ENCODE data around the gene PPP1R3A. TPM values are rescaled to one million over a fixed set of nuclear protein-coding genes. Genes with fewer than 3 reads are reported as not detected.

Gene PPP1R3A
- total RNA-seq, 1 donor from 2014 or later: not detected

GRCh38 chr7:113840954-113841353 lies 77.9 kb downstream of the PPP1R3A start:
- DNase-seq (ENCODE audit: low read depth) (no peak), FAIRE-seq (no peak)
- Histone ChIP-seq H3K4me3 (ENCODE audit: insufficient read depth, low read depth, low read length) (no peak overlapping the region), H3K27ac (ENCODE audit: low read depth, low read length) (no peak overlapping the region), H3K27me3 (ENCODE audit: insufficient read depth, low read length) (no peaks in the 10 kb centered on the region), H3K36me3 (ENCODE audit: insufficient read depth, low read length) (no peaks in the 10 kb centered on the region), H2AFZ (ENCODE audit: low read depth, low read length) (no peak overlapping the region), H3K4me2 (ENCODE audit: low read length) (no peak overlapping the region), H4K20me1 (ENCODE audit: insufficient read depth, low read length) (no peaks in the 10 kb centered on the region), H3K79me2 (ENCODE audit: insufficient read depth, low read length) (no peaks in the 10 kb centered on the region), H3K9me3 (ENCODE audit: insufficient read depth, low read depth, low read length) (no peaks in the 10 kb centered on the region), H3K9ac (ENCODE audit: low read length) (no peak overlapping the region), H3K4me1 (ENCODE audit: insufficient read depth, low read length) (no peaks in the 10 kb centered on the region)
- Mint-ChIP-seq H3K27ac (ENCODE audit: unreplicated experiment) (no peak overlapping the region), H3K27me3 (ENCODE audit: low read depth, unreplicated experiment) (no peaks in the 10 kb centered on the region), H3K36me3 (ENCODE audit: low read depth, unreplicated experiment) (no peaks in the 10 kb centered on the region), H3K9me3 (ENCODE audit: unreplicated experiment) (no peaks in the 10 kb centered on the region), H3K4me1 (ENCODE audit: low read depth, unreplicated experiment) (no peaks in the 10 kb centered on the region), H3K4me3 (ENCODE audit: unreplicated experiment) (no peak overlapping the region)
- no peak for TF ChIP-seq EZH2 (IDR thresholded peaks at IDR 0.05; ENCODE audit: insufficient read depth, low read length)
- TF ChIP-seq CTCF (IDR thresholded peaks at IDR 0.05; ENCODE audit: insufficient read depth, low read depth, low read length): no peak

- Histone ChIP-seq H3K4me2 (ENCODE audit: low read length) (no peak overlapping the region), H3K4me1 (ENCODE audit: insufficient read depth, low read length) (no peaks in the 10 kb centered on the region), H3K27me3 (ENCODE audit: insufficient read depth, low read length) (no peaks in the 10 kb centered on the region), H3K36me3 (ENCODE audit: insufficient read depth, low read length) (no peaks in the 10 kb centered on the region), H3K4me3 (ENCODE audit: insufficient read depth, low read depth, low read length) (no peak overlapping the region), H3K27ac (ENCODE audit: low read depth, low read length) (no peak overlapping the region), H3K9me3 (ENCODE audit: insufficient read depth, low read depth, low read length) (no peaks in the 10 kb centered on the region), H2AFZ (ENCODE audit: low read depth, low read length) (no peak overlapping the region), H3K9ac (ENCODE audit: low read length) (no peak overlapping the region), H4K20me1 (ENCODE audit: insufficient read depth, low read length) (no peaks in the 10 kb centered on the region), H3K79me2 (ENCODE audit: insufficient read depth, low read length) (no peaks in the 10 kb centered on the region)
- no peak overlapping the region for H3K27ac Mint-ChIP-seq (ENCODE audit: unreplicated experiment)
- H3K4me3 Mint-ChIP-seq (ENCODE audit: unreplicated experiment): no peak overlapping the region
- H3K9me3 Mint-ChIP-seq (ENCODE audit: unreplicated experiment): no peaks in the 10 kb centered on the region
- no peak for TF ChIP-seq EZH2 (IDR thresholded peaks at IDR 0.05; ENCODE audit: insufficient read depth, low read length)
- no peak for TF ChIP-seq CTCF (IDR thresholded peaks at IDR 0.05; ENCODE audit: insufficient read depth, low read depth, low read length)
- no peaks in the 10 kb centered on the region for H3K36me3 Mint-ChIP-seq (ENCODE audit: low read depth, unreplicated experiment)
- no peak for DNase-seq (ENCODE audit: low read depth)
- no peak for FAIRE-seq
- no peaks in the 10 kb centered on the region for H3K27me3 Mint-ChIP-seq (ENCODE audit: low read depth, unreplicated experiment)
- H3K4me1 Mint-ChIP-seq (ENCODE audit: low read depth, unreplicated experiment): no peaks in the 10 kb centered on the region
Measured at GRCh38 chr7:113835367-113835766, 83.4 kb downstream of the PPP1R3A start.

- no peak for TF ChIP-seq EZH2 (IDR thresholded peaks at IDR 0.05; ENCODE audit: insufficient read depth, low read length)
- TF ChIP-seq CTCF (IDR thresholded peaks at IDR 0.05; ENCODE audit: insufficient read depth, low read depth, low read length): no peak
- H3K27ac Mint-ChIP-seq (ENCODE audit: unreplicated experiment): no peak overlapping the region
- Histone ChIP-seq H4K20me1 (ENCODE audit: insufficient read depth, low read length) (no peaks in the 10 kb centered on the region), H3K4me2 (ENCODE audit: low read length) (no peak overlapping the region), H3K9ac (ENCODE audit: low read length) (no peak overlapping the region), H3K79me2 (ENCODE audit: insufficient read depth, low read length) (no peaks in the 10 kb centered on the region), H2AFZ (ENCODE audit: low read depth, low read length) (no peak overlapping the region), H3K27me3 (ENCODE audit: insufficient read depth, low read length) (no peaks in the 10 kb centered on the region), H3K4me3 (ENCODE audit: insufficient read depth, low read depth, low read length) (no peak overlapping the region), H3K27ac (ENCODE audit: low read depth, low read length) (no peak overlapping the region), H3K36me3 (ENCODE audit: insufficient read depth, low read length) (no peaks in the 10 kb centered on the region), H3K4me1 (ENCODE audit: insufficient read depth, low read length) (no peaks in the 10 kb centered on the region), H3K9me3 (ENCODE audit: insufficient read depth, low read depth, low read length) (no peaks in the 10 kb centered on the region)
- no peaks in the 10 kb centered on the region for H3K27me3 Mint-ChIP-seq (ENCODE audit: low read depth, unreplicated experiment)
- no peaks in the 10 kb centered on the region for H3K9me3 Mint-ChIP-seq (ENCODE audit: unreplicated experiment)
- FAIRE-seq (no peak), DNase-seq (ENCODE audit: low read depth) (no peak)
- H3K4me1 Mint-ChIP-seq (ENCODE audit: low read depth, unreplicated experiment): no peaks in the 10 kb centered on the region
- no peak overlapping the region for H3K4me3 Mint-ChIP-seq (ENCODE audit: unreplicated experiment)
- no peaks in the 10 kb centered on the region for H3K36me3 Mint-ChIP-seq (ENCODE audit: low read depth, unreplicated experiment)
Measured at GRCh38 chr7:113832196-113832745, 86.5 kb downstream of the PPP1R3A start.

All from astrocyte (in vitro differentiated cells and primary cell).